ENCODE data around the gene NRM.
A peak's percentile ranks its signal among the peaks of the same experiment; 100 is the strongest.
"Not testable (repeated sequence)": the region's sequence is repeated elsewhere in the genome, so short reads cannot be mapped to it uniquely, and the experiment has no call there.

The NRM gene

GRCh38 chr6:30664994-30665767 lies 25.6 kb downstream of the NRM start:
- DNase-seq (ENCODE audit: low spot score): no peak

- DNase-seq (ENCODE audit: low spot score): not testable (repeated sequence)
Measured at GRCh38 chr6:30657922-30658321, 32.9 kb downstream of the NRM start.

GRCh38 chr6:30657454-30657853 lies 33.3 kb downstream of the NRM start:
- no peak for DNase-seq (ENCODE audit: low spot score)

GRCh38 chr6:30656513-30656912 lies 34.3 kb downstream of the NRM start:
- no peak for DNase-seq (ENCODE audit: low spot score)

GRCh38 chr6:30655743-30656094 lies 35.1 kb downstream of the NRM start:
- no peak for DNase-seq (ENCODE audit: low spot score)

- DNase-seq (ENCODE audit: low spot score): no peak
Measured at GRCh38 chr6:30654798-30655742, 35.7 kb downstream of the NRM start.

GRCh38 chr6:30651143-30651542 lies 39.6 kb downstream of the NRM start:
- no peak for DNase-seq (ENCODE audit: low spot score)

GRCh38 chr6:30647242-30648116 lies 43.3 kb downstream of the NRM start:
- DNase-seq (ENCODE audit: low spot score): peak; percentile 88

- peak; percentile 99 for DNase-seq (ENCODE audit: low spot score)
Measured at GRCh38 chr6:30646450-30647241, 44.1 kb downstream of the NRM start, which contains the start of gene C6orf136. Gene C6orf136, plus strand, starts transcription at chr6:30647133. Its CDS starts 99 bp downstream, at chr6:30647232.

GRCh38 chr6:30645989-30646388 lies 44.8 kb downstream of the NRM start:
- DNase-seq (ENCODE audit: low spot score): no peak

GRCh38 chr6:30644769-30645168 lies 46.0 kb downstream of the NRM start:
- DNase-seq (ENCODE audit: low spot score): no peak

- DNase-seq (ENCODE audit: low spot score): no peak
Measured at GRCh38 chr6:30643656-30644055, 47.1 kb downstream of the NRM start.

- DNase-seq (ENCODE audit: low spot score): no peak
Measured at GRCh38 chr6:30641048-30641447, 49.7 kb downstream of the NRM start.

- no peak for DNase-seq (ENCODE audit: low spot score)
Measured at GRCh38 chr6:30640481-30640880, 50.3 kb downstream of the NRM start.
